Astrocyte (in vitro differentiated cells and primary cell): Measurements from ENCODE around the gene SLC16A12. TPM values are rescaled to one million over a fixed set of nuclear protein-coding genes. Genes with fewer than 3 reads are reported as not detected.

Experiments
- DNase-seq: peaks from one replicate; pipeline ENCODE4 v3.0.0-alpha.2; 2010; ENCODE audit warnings: low read depth
- FAIRE-seq: peaks from 2 replicates; lab custom pipeline; 2011; peaks lifted over from hg19 to GRCh38; lab: Jason Lieb, UNC
- H2AFZ ChIP-seq: 2 replicates; pipeline ENCODE4 v1.6.0; 2012; ENCODE audit warnings: low read depth, low read length, inconsistent platforms
- H3K27ac ChIP-seq: 2 replicates; pipeline ENCODE4 v1.5.1; 2011; ENCODE audit warnings: low read depth, low read length, inconsistent platforms
- H3K27me3 ChIP-seq: 2 replicates; pipeline ENCODE4 v1.6.0; 2011; ENCODE audit warnings: low read length, inconsistent platforms; ENCODE audit not compliant: insufficient read depth
- H3K36me3 ChIP-seq: 2 replicates; pipeline ENCODE4 v1.5.1; 2011; ENCODE audit warnings: low read length, inconsistent platforms; ENCODE audit not compliant: insufficient read depth
- H3K4me1 ChIP-seq: 2 replicates; pipeline ENCODE4 v1.5.1; 2011; ENCODE audit warnings: low read length, inconsistent platforms; ENCODE audit not compliant: insufficient read depth
- H3K4me2 ChIP-seq: 2 replicates; pipeline ENCODE4 v1.6.0; 2012; ENCODE audit warnings: low read length, inconsistent platforms
- H3K4me3 ChIP-seq: 2 replicates; pipeline ENCODE4 v1.5.1; 2011; ENCODE audit warnings: low read depth, mild to moderate bottlenecking, low read length, inconsistent platforms; ENCODE audit not compliant: insufficient read depth
- H3K79me2 ChIP-seq: 2 replicates; pipeline ENCODE4 v1.6.0; 2012; ENCODE audit warnings: mild to moderate bottlenecking, low read length, inconsistent platforms; ENCODE audit not compliant: insufficient read depth
- H3K9ac ChIP-seq: 2 replicates; pipeline ENCODE4 v1.6.0; 2012; ENCODE audit warnings: mild to moderate bottlenecking, low read length, inconsistent platforms
- H3K9me3 ChIP-seq: 2 replicates; pipeline ENCODE4 v1.5.1; 2012; ENCODE audit warnings: low read depth, mild to moderate bottlenecking, low read length, inconsistent platforms; ENCODE audit not compliant: insufficient read depth
- H4K20me1 ChIP-seq: 2 replicates; pipeline ENCODE4 v1.6.0; 2012; ENCODE audit warnings: low read length, inconsistent platforms; ENCODE audit not compliant: insufficient read depth
- H3K27ac Mint-ChIP-seq: one replicate; pipeline ENCODE4 v1.8.0; 2021; ENCODE audit warnings: mild to moderate bottlenecking, mixed read lengths; ENCODE audit not compliant: unreplicated experiment
- H3K27me3 Mint-ChIP-seq: one replicate; pipeline ENCODE4 v1.8.0; 2021; ENCODE audit warnings: low read depth, mixed read lengths; ENCODE audit not compliant: unreplicated experiment
- H3K36me3 Mint-ChIP-seq: one replicate; pipeline ENCODE4 v1.8.0; 2021; ENCODE audit warnings: low read depth, mixed read lengths; ENCODE audit not compliant: unreplicated experiment
- H3K4me1 Mint-ChIP-seq: one replicate; pipeline ENCODE4 v1.8.0; 2021; ENCODE audit warnings: low read depth, mixed read lengths; ENCODE audit not compliant: unreplicated experiment
- H3K4me3 Mint-ChIP-seq: one replicate; pipeline ENCODE4 v1.8.0; 2021; ENCODE audit warnings: mild to moderate bottlenecking, moderate library complexity, mixed read lengths; ENCODE audit not compliant: unreplicated experiment
- H3K9me3 Mint-ChIP-seq: one replicate; pipeline ENCODE4 v1.8.0; 2021; ENCODE audit warnings: mild to moderate bottlenecking, mixed read lengths; ENCODE audit not compliant: unreplicated experiment
- CTCF ChIP-seq: IDR thresholded peaks from 2 replicates; pipeline ENCODE4 v1.5.1; 2011; ENCODE audit warnings: low read depth, mild to moderate bottlenecking, inconsistent platforms, low read length, moderate library complexity; ENCODE audit not compliant: insufficient read depth
- EZH2 ChIP-seq: IDR thresholded peaks from 2 replicates; pipeline ENCODE4 v1.6.1; 2012; ENCODE audit warnings: mild to moderate bottlenecking, low read length, inconsistent platforms; ENCODE audit not compliant: insufficient read depth
- total RNA-seq: library from RNA; stranded (reverse); gene quantifications from 2 replicates; pipeline ENCODE4 v1.2.1, GENCODE V29; 2021

The SLC16A12 gene
- total RNA-seq, 1 donor from 2014 or later, result 0.59 TPM

DNA sequence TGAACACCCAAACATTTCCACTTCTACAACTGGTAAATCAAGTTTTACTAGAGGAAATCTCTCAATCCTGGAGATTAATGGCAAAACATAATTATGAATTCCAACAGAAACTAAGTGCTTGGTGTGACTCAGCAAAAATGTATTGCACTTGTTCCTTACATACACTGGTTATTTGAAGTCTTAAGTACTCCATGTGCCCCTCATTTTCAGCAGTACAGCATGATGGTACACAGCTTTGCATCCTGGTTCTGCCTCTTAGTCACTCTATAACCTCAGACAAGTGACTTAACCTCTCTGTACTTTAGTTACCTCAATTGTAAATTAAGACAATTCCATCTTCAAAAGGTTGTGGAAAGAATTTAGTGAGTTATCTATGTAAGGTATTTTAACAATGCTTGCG is 12.9 kb downstream of the SLC16A12 start:
- Histone ChIP-seq H3K27me3 (no peaks in the 10 kb centered on the region), H3K4me1 (peaks cover 26% of the 10 kb centered on the region), H3K9me3 (no peaks in the 10 kb centered on the region), H3K4me2 (no peak overlapping the region), H3K27ac (no peak overlapping the region), H2AFZ (no peak overlapping the region), H3K9ac (no peak overlapping the region), H3K79me2 (no peaks in the 10 kb centered on the region), H3K4me3 (no peak overlapping the region), H3K36me3 (no peaks in the 10 kb centered on the region), H4K20me1 (no peaks in the 10 kb centered on the region)
- peak; percentile 72 for DNase-seq
- TF ChIP-seq CTCF, result no peak
- TF ChIP-seq EZH2, result no peak
- H3K36me3 Mint-ChIP-seq, result no peaks in the 10 kb centered on the region
- no peaks in the 10 kb centered on the region for H3K4me1 Mint-ChIP-seq
- H3K4me3 Mint-ChIP-seq, result no peak overlapping the region
- H3K9me3 Mint-ChIP-seq, result no peaks in the 10 kb centered on the region
- peaks cover 4% of the 10 kb centered on the region for H3K27me3 Mint-ChIP-seq
- no peak overlapping the region for H3K27ac Mint-ChIP-seq
- FAIRE-seq, result no peak

DNA sequence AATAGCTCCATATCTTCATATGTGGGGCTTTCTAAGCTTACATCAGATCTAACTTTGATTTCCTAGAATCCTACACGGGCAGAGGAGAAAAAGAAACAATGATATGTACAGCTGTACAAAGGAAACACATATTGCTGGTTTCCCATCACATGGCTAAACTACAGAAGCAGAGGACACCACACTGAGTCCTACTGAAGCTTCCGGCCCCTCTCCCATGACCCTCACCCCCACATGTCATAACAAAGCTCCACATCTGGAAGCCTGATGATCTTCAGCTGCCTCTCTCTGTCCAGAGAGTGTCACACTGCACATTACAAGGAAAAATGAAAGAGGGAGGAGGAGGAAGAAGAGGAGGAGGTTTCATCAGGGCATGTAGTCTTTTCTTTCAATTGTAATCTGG is 14.0 kb downstream of the SLC16A12 start:
- Histone ChIP-seq H3K4me1 (peaks cover 33% of the 10 kb centered on the region), H3K36me3 (no peaks in the 10 kb centered on the region), H3K79me2 (no peaks in the 10 kb centered on the region), H3K4me3 (no peak overlapping the region), H4K20me1 (no peaks in the 10 kb centered on the region), H3K27me3 (no peaks in the 10 kb centered on the region), H3K27ac (no peak overlapping the region), H2AFZ (no peak overlapping the region), H3K9me3 (no peaks in the 10 kb centered on the region), H3K9ac (no peak overlapping the region), H3K4me2 (no peak overlapping the region)
- no peak for DNase-seq
- H3K27ac Mint-ChIP-seq, result no peak overlapping the region
- peaks cover 4% of the 10 kb centered on the region for H3K4me1 Mint-ChIP-seq
- peaks cover 4% of the 10 kb centered on the region for H3K27me3 Mint-ChIP-seq
- no peaks in the 10 kb centered on the region for H3K36me3 Mint-ChIP-seq
- no peaks in the 10 kb centered on the region for H3K9me3 Mint-ChIP-seq
- TF ChIP-seq EZH2 (no peak), CTCF (no peak)
- H3K4me3 Mint-ChIP-seq, result no peak overlapping the region
- FAIRE-seq, result no peak

DNA sequence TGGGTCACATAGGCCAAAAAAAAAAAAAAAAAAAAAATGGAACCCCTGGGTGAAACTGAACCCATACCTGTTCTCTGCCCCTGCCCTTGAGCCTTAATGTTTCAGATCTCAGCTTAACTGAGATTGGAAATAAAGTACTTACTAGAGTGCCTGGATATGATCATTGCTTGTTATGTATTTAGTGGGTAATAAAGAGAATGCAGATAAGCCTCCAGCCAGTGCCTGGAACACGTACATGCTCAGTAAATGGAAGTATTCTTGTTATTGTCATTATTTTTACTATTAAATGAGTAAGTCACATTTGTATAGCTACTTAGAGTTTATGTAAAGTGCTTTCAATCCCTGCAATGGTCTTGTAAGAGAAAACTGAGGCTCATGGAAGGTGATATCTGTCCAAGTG is 14.7 kb downstream of the SLC16A12 start:
- H3K36me3 ChIP-seq, result no peaks in the 10 kb centered on the region
- DNase-seq (no peak), FAIRE-seq (no peak)
- H3K4me2 ChIP-seq, result no peak overlapping the region
- H2AFZ ChIP-seq, result no peak overlapping the region
- Mint-ChIP-seq H3K36me3 (no peaks in the 10 kb centered on the region), H3K4me1 (peaks cover 11% of the 10 kb centered on the region), H3K27me3 (peaks cover 4% of the 10 kb centered on the region), H3K27ac (no peak overlapping the region), H3K4me3 (no peak overlapping the region), H3K9me3 (no peaks in the 10 kb centered on the region)
- TF ChIP-seq EZH2 (no peak), CTCF (no peak)
- no peaks in the 10 kb centered on the region for H3K79me2 ChIP-seq
- no peak overlapping the region for H3K4me3 ChIP-seq
- H3K4me1 ChIP-seq, result peaks cover 38% of the 10 kb centered on the region
- H3K27me3 ChIP-seq, result no peaks in the 10 kb centered on the region
- no peak overlapping the region for H3K27ac ChIP-seq
- no peaks in the 10 kb centered on the region for H4K20me1 ChIP-seq
- H3K9ac ChIP-seq, result no peak overlapping the region
- no peaks in the 10 kb centered on the region for H3K9me3 ChIP-seq
